ENCODE data around the gene MATN1. TPM values are rescaled to one million over a fixed set of nuclear protein-coding genes. Genes with fewer than 3 reads are reported as not detected.

MATN1 gene
- total RNA-seq, 1 donor, result not detected

- TF ChIP-seq CTCF (IDR thresholded peaks at IDR 0.05; ENCODE audit: insufficient read depth, low read depth, low read length), result no peak
- no peak overlapping the region for H3K4me3 ChIP-seq (ENCODE audit: low read depth, low read length)
- no peak for DNase-seq (ENCODE audit: low read depth)
Measured at GRCh38 chr1:30663596-30664091, 59.7 kb downstream of the MATN1 start.

GRCh38 chr1:30662291-30662840 lies 61.0 kb downstream of the MATN1 start:
- no peak for TF ChIP-seq CTCF (IDR thresholded peaks at IDR 0.05; ENCODE audit: insufficient read depth, low read depth, low read length)
- no peak overlapping the region for H3K4me3 ChIP-seq (ENCODE audit: low read depth, low read length)
- no peak for DNase-seq (ENCODE audit: low read depth)

GRCh38 chr1:30661311-30661710 lies 62.1 kb downstream of the MATN1 start:
- H3K4me3 ChIP-seq (ENCODE audit: low read depth, low read length), result no peak overlapping the region
- no peak for DNase-seq (ENCODE audit: low read depth)
- TF ChIP-seq CTCF (IDR thresholded peaks at IDR 0.05; ENCODE audit: insufficient read depth, low read depth, low read length), result no peak

Small RNA genes within 50 kb of the gene (small RNA-seq; reads per million reads assigned to genes)
- not detected for gene MIR4420

Other genes with a start within 250 kb of the MATN1 start
- not detected in 2 replicates for gene LAPTM5, start 34.2 kb upstream of the MATN1 start, total RNA-seq
- 16.8 and 32.5 TPM in 2 replicates for gene SDC3, start 185.2 kb upstream of the MATN1 start, total RNA-seq

Data from fibroblast of villous mesenchyme (primary cell).